ENCODE data around the gene AMZ1. TPM values are rescaled to one million over a fixed set of nuclear protein-coding genes. Genes with fewer than 3 reads are reported as not detected.
A peak's percentile ranks its signal among the peaks of the same experiment; 100 is the strongest.

Gene AMZ1
- total RNA-seq, 2 experiments from 2014 or later, result 0.14 TPM

DNA sequence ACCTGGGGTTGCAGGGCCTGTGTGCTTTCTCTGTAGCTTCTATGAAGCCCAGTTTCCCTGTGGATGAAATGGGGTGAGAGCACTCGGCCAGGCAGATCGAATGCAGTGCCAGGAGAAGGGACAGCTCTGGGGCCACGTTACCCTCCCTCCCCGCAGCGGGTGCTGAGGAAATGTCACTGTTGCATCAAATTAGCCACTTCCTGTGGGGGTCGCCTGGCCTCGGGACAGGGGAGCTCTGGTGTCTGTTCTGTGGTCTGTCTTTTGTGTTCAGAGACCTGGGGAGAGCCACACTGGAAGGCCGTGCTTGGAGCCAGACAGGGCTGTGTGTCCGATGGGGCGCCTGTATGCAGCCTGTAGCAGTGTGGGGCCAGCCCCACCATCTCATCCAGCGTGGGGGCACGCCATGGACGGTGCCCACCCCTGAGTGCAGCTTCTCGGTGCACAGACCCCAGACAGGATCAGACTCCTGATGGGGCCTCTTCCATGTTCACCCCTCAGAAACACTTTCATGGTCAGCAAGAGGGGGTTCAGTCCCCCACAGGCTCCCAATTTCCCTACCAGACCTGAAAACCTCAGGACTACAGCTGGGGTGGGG, 42.6 kb upstream of the AMZ1 start:
- CTCF ChIA-PET, result interaction anchor here (0.6 to 1.9 kb wide), 7 partner anchors 9 to 1459 kb away, joined by 3 to 5 read pairs (median 3); no protein-coding TSS in a partner anchor
- DNase-seq (peak; percentile 52), ATAC-seq (peak; percentile 45)
- H3K27ac Mint-ChIP-seq, result peak overlapping the region; percentile 58
- POLR2A ChIA-PET, result no interaction called here
- H3K9me3 Mint-ChIP-seq (ENCODE audit: low read depth), result no peaks in the 10 kb centered on the region
- H3K4me3 Mint-ChIP-seq, result no peak overlapping the region
- peaks cover 15% of the 10 kb centered on the region for H3K4me1 Mint-ChIP-seq
- H3K36me3 Mint-ChIP-seq (ENCODE audit: low read depth), result no peaks in the 10 kb centered on the region
- intact Hi-C loops (cut with DNase I, micrococcal nuclease), result no loop called here
- H3K27me3 Mint-ChIP-seq, result no peaks in the 10 kb centered on the region

DNA sequence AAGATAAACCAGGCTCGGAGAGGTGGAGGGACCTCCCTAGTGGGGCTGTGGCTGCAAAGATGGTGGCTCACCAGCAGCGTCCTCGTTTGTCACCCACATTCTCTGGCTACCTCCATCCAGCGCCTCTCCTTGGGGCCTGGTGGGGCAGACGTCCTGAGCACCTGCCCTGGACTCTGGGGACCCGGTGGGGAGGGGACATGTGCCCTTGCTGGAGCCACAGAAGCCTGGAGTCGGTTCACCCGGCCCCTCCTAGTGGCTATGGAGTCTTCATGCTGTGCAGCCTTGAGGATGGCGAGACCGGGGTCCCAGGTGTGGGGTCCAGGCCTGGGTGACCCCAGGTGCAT, 41.7 kb upstream of the AMZ1 start:
- Mint-ChIP-seq H3K27me3 (no peaks in the 10 kb centered on the region), H3K9me3 (ENCODE audit: low read depth) (no peaks in the 10 kb centered on the region), H3K4me1 (peaks cover 15% of the 10 kb centered on the region), H3K4me3 (no peak overlapping the region), H3K27ac (no peak overlapping the region), H3K36me3 (ENCODE audit: low read depth) (no peaks in the 10 kb centered on the region)
- POLR2A ChIA-PET, result no interaction called here
- CTCF ChIA-PET, result interaction anchor here (0.6 kb wide), 1 partner anchor 705 kb away, joined by 3 read pairs; no protein-coding TSS in a partner anchor
- ATAC-seq, result no peak
- no peak for DNase-seq
- intact Hi-C loops (cut with DNase I, micrococcal nuclease), result no loop called here

- H3K4me1 Mint-ChIP-seq, result peaks cover 15% of the 10 kb centered on the region
- intact Hi-C loops (cut with DNase I, micrococcal nuclease), result no loop called here
- no peaks in the 10 kb centered on the region for H3K27me3 Mint-ChIP-seq
- no peaks in the 10 kb centered on the region for H3K36me3 Mint-ChIP-seq (ENCODE audit: low read depth)
- H3K4me3 Mint-ChIP-seq, result no peak overlapping the region
- DNase-seq (peak; percentile 24), ATAC-seq (no peak)
- CTCF ChIA-PET, result no interaction called here
- H3K27ac Mint-ChIP-seq, result no peak overlapping the region
- H3K9me3 Mint-ChIP-seq (ENCODE audit: low read depth), result no peaks in the 10 kb centered on the region
- POLR2A ChIA-PET, result no interaction called here
Measured at GRCh38 chr7:2646680-2647571, 41.1 kb upstream of the AMZ1 start.

DNA sequence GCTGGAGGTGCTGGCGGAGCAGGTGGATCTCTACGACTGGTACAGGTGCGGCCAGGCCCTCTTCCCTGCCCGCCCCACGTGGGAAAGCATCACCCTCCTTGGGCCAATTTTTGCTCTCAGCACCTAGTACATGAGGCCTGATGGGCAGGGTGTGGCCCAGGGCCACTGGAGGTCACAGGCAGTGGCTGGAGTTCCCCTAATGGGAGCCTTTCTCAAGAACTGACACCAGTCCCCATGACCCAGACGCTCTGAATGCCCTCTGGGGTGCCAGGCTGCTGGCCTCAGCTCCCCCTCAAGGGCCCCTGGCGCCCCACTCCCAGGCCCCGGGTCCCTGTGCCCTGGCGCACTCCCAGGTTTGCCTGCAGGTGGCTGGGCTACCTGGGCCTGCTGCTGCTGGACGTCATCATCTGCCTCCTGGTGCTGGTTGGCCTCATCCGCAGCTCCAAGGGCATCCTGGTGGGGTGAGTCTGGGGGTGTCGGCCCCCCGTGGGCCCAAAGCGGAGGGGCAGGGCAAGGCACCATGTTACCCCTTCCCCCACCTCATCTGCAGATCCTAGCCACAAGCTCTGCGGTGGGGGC, 40.3 kb upstream of the AMZ1 start:
- Mint-ChIP-seq H3K36me3 (ENCODE audit: low read depth) (no peaks in the 10 kb centered on the region), H3K27ac (no peak overlapping the region), H3K4me3 (no peak overlapping the region), H3K27me3 (no peaks in the 10 kb centered on the region), H3K4me1 (peaks cover 15% of the 10 kb centered on the region), H3K9me3 (ENCODE audit: low read depth) (no peaks in the 10 kb centered on the region)
- intact Hi-C loops (cut with DNase I, micrococcal nuclease), result no loop called here
- POLR2A ChIA-PET, result no interaction called here
- no peak for ATAC-seq
- CTCF ChIA-PET, result no interaction called here
- no peak for DNase-seq

- no peaks in the 10 kb centered on the region for H3K36me3 Mint-ChIP-seq (ENCODE audit: low read depth)
- ChIA-PET CTCF (interaction anchor here (1.2 kb wide), 1 partner anchor 197 kb away, joined by 3 read pairs; no protein-coding TSS in a partner anchor), POLR2A (no interaction called here)
- no peaks in the 10 kb centered on the region for H3K27me3 Mint-ChIP-seq
- peaks cover 15% of the 10 kb centered on the region for H3K4me1 Mint-ChIP-seq
- no peak for ATAC-seq
- H3K27ac Mint-ChIP-seq, result no peak overlapping the region
- DNase-seq, result no peak
- intact Hi-C loops (cut with DNase I, micrococcal nuclease), result no loop called here
- no peak overlapping the region for H3K4me3 Mint-ChIP-seq
- H3K9me3 Mint-ChIP-seq (ENCODE audit: low read depth), result no peaks in the 10 kb centered on the region
Measured at GRCh38 chr7:2649139-2649838, 38.7 kb upstream of the AMZ1 start.

- ChIA-PET POLR2A (no interaction called here), CTCF (interaction anchor here (0.6 to 1.2 kb wide), 3 partner anchors 19 to 247 kb away, joined by 3 to 4 read pairs (median 3); partner anchors contain the start of gene CHST12)
- no peak overlapping the region for H3K27ac Mint-ChIP-seq
- intact Hi-C loops (cut with DNase I, micrococcal nuclease), result no loop called here
- H3K36me3 Mint-ChIP-seq (ENCODE audit: low read depth), result no peaks in the 10 kb centered on the region
- H3K4me3 Mint-ChIP-seq, result no peak overlapping the region
- DNase-seq (no peak), ATAC-seq (no peak)
- H3K27me3 Mint-ChIP-seq, result no peaks in the 10 kb centered on the region
- H3K4me1 Mint-ChIP-seq, result peaks cover 8% of the 10 kb centered on the region
- no peaks in the 10 kb centered on the region for H3K9me3 Mint-ChIP-seq (ENCODE audit: low read depth)
Measured at GRCh38 chr7:2649991-2650390, 38.0 kb upstream of the AMZ1 start.

- H3K27me3 Mint-ChIP-seq, result no peaks in the 10 kb centered on the region
- H3K9me3 Mint-ChIP-seq (ENCODE audit: low read depth), result no peaks in the 10 kb centered on the region
- ATAC-seq (no peak), DNase-seq (no peak)
- peaks cover 3% of the 10 kb centered on the region for H3K4me1 Mint-ChIP-seq
- ChIA-PET CTCF (interaction anchor here (0.6 to 1.0 kb wide), 2 partner anchors 19 to 247 kb away, joined by 3 to 4 read pairs; partner anchors contain the start of gene CHST12), POLR2A (no interaction called here)
- no peak overlapping the region for H3K27ac Mint-ChIP-seq
- no peaks in the 10 kb centered on the region for H3K36me3 Mint-ChIP-seq (ENCODE audit: low read depth)
- H3K4me3 Mint-ChIP-seq, result no peak overlapping the region
- intact Hi-C loops (cut with DNase I, micrococcal nuclease), result no loop called here
Measured at GRCh38 chr7:2650451-2650850, 37.6 kb upstream of the AMZ1 start.

DNA sequence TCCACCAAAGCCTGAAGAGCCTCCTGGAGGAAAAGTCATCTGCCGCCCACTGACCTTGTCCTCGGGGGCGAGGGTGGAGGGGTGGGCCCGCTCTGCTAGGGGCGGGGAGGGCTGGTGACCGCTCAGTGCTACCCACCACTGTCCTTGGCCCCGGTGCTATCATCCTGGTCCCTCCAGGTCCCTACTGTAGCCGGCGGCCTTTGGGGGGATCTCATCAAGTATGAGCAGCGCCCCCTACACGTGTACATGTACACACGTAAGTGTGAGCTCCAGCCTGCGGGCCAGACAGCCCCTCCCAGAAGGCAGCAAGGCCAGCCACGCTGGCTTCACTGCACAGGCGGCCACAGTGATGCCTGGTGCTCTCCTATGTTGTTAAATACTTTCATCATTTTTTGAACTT, 36.7 kb upstream of the AMZ1 start:
- POLR2A ChIA-PET, result no interaction called here
- DNase-seq, result peak; percentile 32
- CTCF ChIA-PET, result interaction anchor here (0.6 kb wide), 2 partner anchors 59 to 239 kb away, joined by 3 read pairs; no protein-coding TSS in a partner anchor
- Mint-ChIP-seq H3K9me3 (ENCODE audit: low read depth) (no peaks in the 10 kb centered on the region), H3K36me3 (ENCODE audit: low read depth) (no peaks in the 10 kb centered on the region), H3K27ac (no peak overlapping the region), H3K4me3 (no peak overlapping the region), H3K27me3 (no peaks in the 10 kb centered on the region), H3K4me1 (no peaks in the 10 kb centered on the region)
- intact Hi-C loops (cut with DNase I, micrococcal nuclease), result no loop called here
- ATAC-seq, result no peak

DNA sequence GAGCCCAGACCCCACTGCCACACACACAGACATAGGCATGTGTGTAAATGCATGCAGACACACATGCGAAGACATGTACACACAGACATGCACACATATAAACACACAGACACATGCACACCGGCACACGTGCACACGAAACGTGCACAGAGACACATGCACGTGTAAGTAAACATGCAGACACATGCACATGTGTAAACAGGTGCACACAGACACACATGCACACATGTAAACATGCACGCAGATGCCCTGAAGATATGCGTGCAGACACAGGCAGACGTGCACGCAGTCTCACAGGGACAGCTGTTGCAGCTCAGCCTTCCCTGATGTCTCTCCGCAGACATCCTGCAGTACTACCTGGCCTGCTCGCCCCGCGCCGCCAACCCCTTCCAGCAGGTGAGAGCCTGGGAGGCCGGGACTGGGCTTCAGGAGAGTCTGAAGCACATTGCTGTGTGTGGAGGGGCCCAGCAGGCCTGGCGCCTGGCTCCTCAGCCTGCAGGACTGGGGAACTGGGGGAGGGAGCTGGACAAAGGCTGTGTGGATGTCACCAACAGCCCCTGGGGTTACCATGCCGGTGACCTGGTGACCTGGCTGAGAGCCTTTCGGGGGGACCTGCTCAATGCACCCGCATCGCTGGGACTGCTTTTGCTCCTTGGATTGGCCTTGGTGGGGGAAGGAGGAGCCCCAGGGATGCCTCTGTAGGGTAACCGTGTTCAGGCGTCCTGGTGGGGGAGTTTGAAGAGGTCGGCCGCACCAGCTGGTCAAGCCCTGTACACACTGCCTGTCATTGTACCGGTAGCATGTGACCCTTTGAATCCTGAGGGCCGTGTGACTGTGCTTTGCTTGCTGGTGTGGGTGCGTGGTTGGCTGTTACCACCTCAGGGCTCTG, 35.9 kb upstream of the AMZ1 start:
- Mint-ChIP-seq H3K4me1 (no peaks in the 10 kb centered on the region), H3K27me3 (no peaks in the 10 kb centered on the region), H3K36me3 (ENCODE audit: low read depth) (no peaks in the 10 kb centered on the region), H3K9me3 (ENCODE audit: low read depth) (no peaks in the 10 kb centered on the region), H3K27ac (no peak overlapping the region), H3K4me3 (no peak overlapping the region)
- DNase-seq (no peak), ATAC-seq (no peak)
- intact Hi-C loops (cut with DNase I, micrococcal nuclease), result no loop called here
- ChIA-PET CTCF (interaction anchor here (0.6 kb wide), 1 partner anchor 240 kb away, joined by 3 read pairs; no protein-coding TSS in a partner anchor), POLR2A (no interaction called here)

- no peaks in the 10 kb centered on the region for H3K4me1 Mint-ChIP-seq
- no peak overlapping the region for H3K27ac Mint-ChIP-seq
- H3K27me3 Mint-ChIP-seq, result no peaks in the 10 kb centered on the region
- H3K36me3 Mint-ChIP-seq (ENCODE audit: low read depth), result no peaks in the 10 kb centered on the region
- DNase-seq (no peak), ATAC-seq (no peak)
- CTCF ChIA-PET, result interaction anchor here (0.7 kb wide), 1 partner anchor 18 kb away, joined by 3 read pairs; no protein-coding TSS in a partner anchor
- POLR2A ChIA-PET, result no interaction called here
- no peaks in the 10 kb centered on the region for H3K9me3 Mint-ChIP-seq (ENCODE audit: low read depth)
- H3K4me3 Mint-ChIP-seq, result no peak overlapping the region
- intact Hi-C loops (cut with DNase I, micrococcal nuclease), result no loop called here
Measured at GRCh38 chr7:2652736-2653060, 35.3 kb upstream of the AMZ1 start.

DNA sequence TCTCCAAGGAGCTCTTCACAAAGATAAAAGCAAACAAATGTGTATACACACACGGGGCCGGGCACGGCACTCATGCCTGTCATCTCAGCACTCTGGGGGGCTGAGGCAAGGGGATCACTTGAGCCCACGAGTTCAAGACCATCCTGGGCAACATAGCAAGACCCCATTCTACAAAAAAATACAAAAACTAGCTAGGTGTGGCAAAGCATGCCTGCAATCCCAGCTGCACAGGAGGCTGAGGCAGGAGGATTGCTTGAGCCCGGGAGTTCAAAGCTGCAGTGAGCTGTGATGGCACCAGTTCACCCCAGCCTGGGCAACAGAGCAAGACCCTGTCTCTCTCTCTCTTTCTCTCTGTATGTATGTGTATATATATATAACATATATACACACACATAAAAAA, 33.9 kb upstream of the AMZ1 start:
- ChIA-PET CTCF (interaction anchor here (0.6 to 1.5 kb wide), 5 partner anchors 9 to 202 kb away, joined by 3 read pairs; no protein-coding TSS in a partner anchor), POLR2A (no interaction called here)
- no peak for DNase-seq
- intact Hi-C loops (cut with DNase I, micrococcal nuclease), result no loop called here
- Mint-ChIP-seq H3K9me3 (ENCODE audit: low read depth) (no peaks in the 10 kb centered on the region), H3K27ac (no peak overlapping the region), H3K36me3 (ENCODE audit: low read depth) (no peaks in the 10 kb centered on the region), H3K4me3 (no peak overlapping the region), H3K4me1 (no peaks in the 10 kb centered on the region), H3K27me3 (no peaks in the 10 kb centered on the region)
- no peak for ATAC-seq

Data from activated CD4-positive, alpha-beta T cell treated with anti-CD3 and anti-CD28 coated beads for 36 hours (primary cell).